C4-2B (cell line): ENCODE results near the gene SUSD1.

Experiments
- ZFX ChIP-seq: fragments of 450-650 bp; IDR thresholded peaks from 2 replicates; pipeline ENCODE4 v1.6.1; 2017
- TF ChIP-seq, protein P1 (sequence below): fragments of 450-650 bp; conservative IDR thresholded peaks from 2 replicates; pipeline ENCODE4 v1.5.1; 2017; ENCODE audit warnings: mild to moderate bottlenecking

DNA sequence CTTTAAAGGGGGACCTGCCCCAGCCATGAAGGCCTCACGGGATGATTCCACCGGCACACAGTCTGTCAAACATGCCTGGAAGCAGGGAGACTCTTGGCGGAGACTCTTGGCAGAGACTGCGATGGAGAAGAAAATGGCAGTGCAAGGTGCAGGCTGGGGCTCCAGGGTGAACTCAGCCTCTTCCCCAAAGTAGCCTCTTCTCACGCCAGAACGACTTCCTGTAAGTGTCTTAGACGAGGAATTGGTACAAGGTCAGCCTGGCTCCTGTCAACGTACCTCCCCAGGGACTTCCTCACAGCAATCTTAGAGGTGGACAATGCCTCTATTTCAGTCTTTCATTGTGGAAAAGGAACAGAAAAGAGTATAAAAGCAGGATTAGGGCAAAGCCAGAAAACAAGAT is 169.2 kb downstream of the SUSD1 start:
- TF ChIP-seq, protein P1, sequence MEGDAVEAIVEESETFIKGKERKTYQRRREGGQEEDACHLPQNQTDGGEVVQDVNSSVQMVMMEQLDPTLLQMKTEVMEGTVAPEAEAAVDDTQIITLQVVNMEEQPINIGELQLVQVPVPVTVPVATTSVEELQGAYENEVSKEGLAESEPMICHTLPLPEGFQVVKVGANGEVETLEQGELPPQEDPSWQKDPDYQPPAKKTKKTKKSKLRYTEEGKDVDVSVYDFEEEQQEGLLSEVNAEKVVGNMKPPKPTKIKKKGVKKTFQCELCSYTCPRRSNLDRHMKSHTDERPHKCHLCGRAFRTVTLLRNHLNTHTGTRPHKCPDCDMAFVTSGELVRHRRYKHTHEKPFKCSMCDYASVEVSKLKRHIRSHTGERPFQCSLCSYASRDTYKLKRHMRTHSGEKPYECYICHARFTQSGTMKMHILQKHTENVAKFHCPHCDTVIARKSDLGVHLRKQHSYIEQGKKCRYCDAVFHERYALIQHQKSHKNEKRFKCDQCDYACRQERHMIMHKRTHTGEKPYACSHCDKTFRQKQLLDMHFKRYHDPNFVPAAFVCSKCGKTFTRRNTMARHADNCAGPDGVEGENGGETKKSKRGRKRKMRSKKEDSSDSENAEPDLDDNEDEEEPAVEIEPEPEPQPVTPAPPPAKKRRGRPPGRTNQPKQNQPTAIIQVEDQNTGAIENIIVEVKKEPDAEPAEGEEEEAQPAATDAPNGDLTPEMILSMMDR = no peak
- no peak for TF ChIP-seq ZFX
